Measurements from ENCODE around the gene AKR1C2. TPM values are rescaled to one million over a fixed set of nuclear protein-coding genes. Genes with fewer than 3 reads are reported as not detected.
A peak's percentile ranks its signal among the peaks of the same experiment; 100 is the strongest.

Gene AKR1C2
- total RNA-seq, 4 donors from 2014 or later = 13.5 to 48.3 (median 17.7) TPM

DNA sequence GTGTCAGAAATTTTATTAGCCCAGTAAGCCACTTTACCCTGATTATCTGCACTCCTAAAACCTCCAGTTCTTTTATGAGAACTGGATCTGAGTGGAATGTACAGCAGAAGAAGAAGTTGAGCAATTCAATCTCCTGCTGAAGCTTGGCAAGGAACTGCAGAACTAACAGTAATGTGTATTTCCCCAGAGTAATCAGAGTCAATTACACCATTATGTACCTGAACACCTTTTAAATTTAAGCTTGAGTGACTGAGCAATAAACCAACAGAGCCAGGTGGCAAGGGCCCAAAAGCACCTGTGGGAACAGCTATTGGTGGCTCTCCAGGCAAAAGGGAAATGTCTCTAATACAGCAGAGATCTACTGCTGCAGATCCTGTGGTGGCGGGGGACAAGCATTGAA lies 40.1 kb upstream of the AKR1C2 start:
- peak; percentile 51 for ATAC-seq
- Histone ChIP-seq H3K9me3 (no peaks in the 10 kb centered on the region), H3K27ac (no peak overlapping the region), H3K36me3 (no peaks in the 10 kb centered on the region), H3K27me3 (no peaks in the 10 kb centered on the region), H3K4me3 (no peak overlapping the region), H3K4me1 (peaks cover 0 to 8% (median 0%) of the 10 kb centered on the region in 3 donors)
- TF ChIP-seq, protein P1, sequence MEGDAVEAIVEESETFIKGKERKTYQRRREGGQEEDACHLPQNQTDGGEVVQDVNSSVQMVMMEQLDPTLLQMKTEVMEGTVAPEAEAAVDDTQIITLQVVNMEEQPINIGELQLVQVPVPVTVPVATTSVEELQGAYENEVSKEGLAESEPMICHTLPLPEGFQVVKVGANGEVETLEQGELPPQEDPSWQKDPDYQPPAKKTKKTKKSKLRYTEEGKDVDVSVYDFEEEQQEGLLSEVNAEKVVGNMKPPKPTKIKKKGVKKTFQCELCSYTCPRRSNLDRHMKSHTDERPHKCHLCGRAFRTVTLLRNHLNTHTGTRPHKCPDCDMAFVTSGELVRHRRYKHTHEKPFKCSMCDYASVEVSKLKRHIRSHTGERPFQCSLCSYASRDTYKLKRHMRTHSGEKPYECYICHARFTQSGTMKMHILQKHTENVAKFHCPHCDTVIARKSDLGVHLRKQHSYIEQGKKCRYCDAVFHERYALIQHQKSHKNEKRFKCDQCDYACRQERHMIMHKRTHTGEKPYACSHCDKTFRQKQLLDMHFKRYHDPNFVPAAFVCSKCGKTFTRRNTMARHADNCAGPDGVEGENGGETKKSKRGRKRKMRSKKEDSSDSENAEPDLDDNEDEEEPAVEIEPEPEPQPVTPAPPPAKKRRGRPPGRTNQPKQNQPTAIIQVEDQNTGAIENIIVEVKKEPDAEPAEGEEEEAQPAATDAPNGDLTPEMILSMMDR (IDR thresholded peaks at IDR 0.05) = no peak
- no peak for TF ChIP-seq POLR2A (IDR thresholded peaks at IDR 0.05)
- TF ChIP-seq EP300 (IDR thresholded peaks at IDR 0.05) = no peak
- TF ChIP-seq POLR2AphosphoS5 (IDR thresholded peaks at IDR 0.05) = no peak
- WGBS, 2 donors (ENCODE audit: low coverage in 1 of 2) = 100% methylated on average over 1 of the region's 1 CpG; no CpG with 5 or more reads in 1 of the 2 donors

DNA sequence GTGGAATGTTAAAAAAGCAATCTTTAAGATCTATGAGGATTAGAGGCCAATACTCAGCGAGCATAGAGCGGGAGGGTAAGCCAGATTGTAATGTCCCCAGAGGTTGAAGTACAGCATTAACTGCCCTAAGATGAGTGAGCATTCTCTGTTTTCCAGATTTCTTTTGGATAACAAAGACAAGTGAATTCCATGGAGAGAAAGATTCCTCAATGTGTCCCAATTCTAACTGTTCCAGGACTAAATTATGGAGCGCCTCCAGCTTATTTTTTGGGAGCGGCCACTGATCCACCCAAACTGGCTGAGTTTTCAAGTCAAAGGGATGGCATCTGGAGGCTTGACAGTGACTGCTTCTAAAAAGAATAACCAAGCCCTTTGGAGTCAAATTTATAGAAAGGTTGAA lies 39.3 kb upstream of the AKR1C2 start:
- TF ChIP-seq EP300 (IDR thresholded peaks at IDR 0.05) = no peak
- TF ChIP-seq, protein P1 (IDR thresholded peaks at IDR 0.05) = no peak
- TF ChIP-seq POLR2AphosphoS5 (IDR thresholded peaks at IDR 0.05) = no peak
- no peak for TF ChIP-seq POLR2A (IDR thresholded peaks at IDR 0.05)
- H3K4me1 ChIP-seq = peaks cover 0 to 8% (median 0%) of the 10 kb centered on the region in 3 donors
- H3K36me3 ChIP-seq = no peaks in the 10 kb centered on the region
- 41 to 70% methylated on average over 4 of the region's 4 CpGs for WGBS, 2 donors (ENCODE audit: low coverage in 1 of 2)
- peak; percentile 55 for ATAC-seq
- H3K4me3 ChIP-seq = no peak overlapping the region
- H3K27me3 ChIP-seq = no peaks in the 10 kb centered on the region
- no peak overlapping the region for H3K27ac ChIP-seq
- H3K9me3 ChIP-seq = no peaks in the 10 kb centered on the region

DNA sequence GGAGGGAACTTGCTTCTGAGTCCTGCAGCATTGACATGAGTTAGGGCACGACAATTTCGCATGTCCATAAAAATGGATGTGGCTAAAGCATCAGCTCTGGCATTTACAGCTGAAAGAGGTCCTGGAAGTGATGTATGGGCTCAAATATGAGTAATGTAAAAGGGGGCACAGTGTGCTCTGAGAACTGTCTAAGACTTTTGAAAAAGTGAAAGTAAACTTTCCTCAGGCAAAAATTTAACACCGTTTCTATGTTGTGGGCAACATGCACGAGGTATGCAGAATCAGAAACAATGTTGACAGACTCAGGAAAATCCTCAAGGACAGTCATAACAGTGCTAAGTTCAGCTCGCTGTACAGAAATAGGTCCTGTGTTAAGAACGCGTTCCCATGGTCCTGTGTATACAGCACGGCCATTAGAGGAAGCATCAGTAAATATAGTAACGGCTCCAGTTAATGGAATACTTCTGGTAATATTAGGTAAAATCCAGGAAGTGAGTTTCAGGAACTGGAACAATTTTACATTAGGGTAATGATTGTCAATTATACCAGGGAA lies 37.9 kb upstream of the AKR1C2 start:
- TF ChIP-seq EP300 (IDR thresholded peaks at IDR 0.05) (no peak), POLR2AphosphoS5 (IDR thresholded peaks at IDR 0.05) (no peak), POLR2A (IDR thresholded peaks at IDR 0.05) (no peak)
- TF ChIP-seq, protein P1 (IDR thresholded peaks at IDR 0.05) = no peak
- peak overlapping the region in 1 of 2 donors; percentile 21 for H3K4me3 ChIP-seq
- H3K9me3 ChIP-seq = no peaks in the 10 kb centered on the region
- ATAC-seq = no peak
- H3K4me1 ChIP-seq = peaks cover 0 to 8% (median 0%) of the 10 kb centered on the region in 3 donors
- H3K27ac ChIP-seq = peak overlapping the region in 2 of 4 donors; percentile 9 to 17
- 69 to 70% methylated on average over 8 to 9 of the region's 9 CpGs for WGBS, 2 donors (ENCODE audit: low coverage in 1 of 2)
- no peaks in the 10 kb centered on the region for H3K36me3 ChIP-seq
- H3K27me3 ChIP-seq = no peaks in the 10 kb centered on the region

DNA sequence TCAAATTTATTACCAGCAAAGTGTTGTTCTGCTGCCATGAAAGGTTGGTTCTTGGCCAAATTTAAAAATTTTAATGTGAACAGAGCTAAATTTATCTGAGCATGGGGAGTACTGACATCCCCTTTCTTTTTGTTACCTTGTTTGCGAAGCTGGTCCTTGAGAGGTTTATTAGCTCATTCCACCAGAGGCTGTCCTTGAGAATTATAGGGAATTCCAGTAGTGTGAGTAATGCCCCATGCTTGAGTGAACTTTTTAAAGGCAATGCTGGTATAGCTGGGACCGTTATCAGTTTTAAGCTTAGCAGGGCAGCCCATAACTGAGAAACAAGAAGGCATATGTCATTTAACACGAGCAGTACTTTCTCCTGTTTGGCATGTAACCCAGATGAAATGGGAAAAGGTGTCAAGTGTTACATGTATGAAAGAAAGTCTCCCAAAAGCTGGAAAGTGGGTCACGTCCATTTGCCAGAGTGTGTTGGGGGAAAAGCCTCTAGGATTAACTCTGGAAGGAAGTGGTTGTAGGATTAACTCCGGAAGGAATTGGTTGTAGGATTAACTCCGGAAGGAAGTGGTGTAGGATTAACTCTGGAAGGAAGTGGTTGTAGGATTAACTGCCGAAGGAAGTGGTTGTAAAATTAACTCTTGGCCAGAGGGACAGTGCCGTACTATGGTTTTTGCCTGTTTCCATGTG lies 37.3 kb upstream of the AKR1C2 start:
- peak overlapping the region in 1 of 2 donors; percentile 21 for H3K4me3 ChIP-seq
- ATAC-seq = no peak

More for the DNA sequence above, 37.3 kb upstream of the AKR1C2 start:
- TF ChIP-seq EP300 (IDR thresholded peaks at IDR 0.05) (no peak), POLR2AphosphoS5 (IDR thresholded peaks at IDR 0.05) (no peak), POLR2A (IDR thresholded peaks at IDR 0.05) (no peak)
- TF ChIP-seq, protein P1 (IDR thresholded peaks at IDR 0.05) = no peak
- peaks cover 0 to 5% (median 0%) of the 10 kb centered on the region in 3 donors for H3K9me3 ChIP-seq
- H3K4me1 ChIP-seq = peaks cover 0 to 8% (median 0%) of the 10 kb centered on the region in 3 donors
- peak overlapping the region in 2 of 4 donors; percentile 9 to 17 for H3K27ac ChIP-seq
- no peaks in the 10 kb centered on the region for H3K27me3 ChIP-seq
- WGBS, 2 donors (ENCODE audit: low coverage in 1 of 2) = 59 to 64% methylated on average over 5 to 7 of the region's 8 CpGs
- H3K36me3 ChIP-seq = no peaks in the 10 kb centered on the region
